GM12873 (cell line): ENCODE measurements around the gene OGFOD1.

Experiments used
- CTCF ChIP-seq: IDR thresholded peaks from 2 replicates; pipeline ENCODE4 v1.5.1; 2012; ENCODE audit warnings: low read depth, mild to moderate bottlenecking, moderate library complexity, low read length, control low read depth; ENCODE audit not compliant: insufficient read depth; ENCODE audit errors: missing control alignments

The OGFOD1 gene

GRCh38 chr16:56505181-56505580 lies 53.8 kb downstream of the OGFOD1 start:
- no peak for TF ChIP-seq CTCF

- TF ChIP-seq CTCF, result no peak
Observed at GRCh38 chr16:56506941-56507340, 55.6 kb downstream of the OGFOD1 start.

- TF ChIP-seq CTCF, result no peak
Observed at GRCh38 chr16:56510544-56510943, 59.2 kb downstream of the OGFOD1 start.

- no peak for TF ChIP-seq CTCF
Observed at GRCh38 chr16:56512025-56512424, 60.7 kb downstream of the OGFOD1 start.

- TF ChIP-seq CTCF, result no peak
Observed at GRCh38 chr16:56513091-56513490, 61.7 kb downstream of the OGFOD1 start.

- peak; percentile 63 for TF ChIP-seq CTCF
Observed at GRCh38 chr16:56513972-56514371, 62.6 kb downstream of the OGFOD1 start.

- TF ChIP-seq CTCF, result no peak
Observed at GRCh38 chr16:56514845-56515244, 63.5 kb downstream of the OGFOD1 start.
